Gastroesophageal sphincter (tissue), 3 donors: ENCODE measurements around the gene COX5A.

Experiments used
- EP300 ChIP-seq: sonication (generic); formaldehyde crosslinking; IDR thresholded peaks from one replicate; pipeline ENCODE4 v1.6.1; 2017; ENCODE audit warnings: antibody characterized with exemption, mild to moderate bottlenecking
- POLR2A ChIP-seq, 2 donors: fragments of 450-650 bp; IDR thresholded peaks; one replicate each; pipeline ENCODE4 v1.6.1; 2017; ENCODE audit warnings: antibody characterized with exemption in 2 of 2, mild to moderate bottlenecking in 2 of 2, moderate library complexity in 1 of 2
- POLR2AphosphoS5 ChIP-seq: sonication (generic); formaldehyde crosslinking; IDR thresholded peaks from one replicate; pipeline ENCODE4 v1.6.1; 2017; ENCODE audit warnings: antibody characterized with exemption
- TF ChIP-seq, protein P1 (sequence below), 4 experiments: fragments of 200-600 bp in 2 of 4; fragments of 450-650 bp in 2 of 4; sonication (generic) in 1 of 4; IDR thresholded peaks; one replicate each; pipeline ENCODE4 v1.5.1; 2017 to 2019; ENCODE audit warnings: antibody characterized with exemption in 4 of 4, mild to moderate bottlenecking in 2 of 4, moderate library complexity in 2 of 4

DNA sequence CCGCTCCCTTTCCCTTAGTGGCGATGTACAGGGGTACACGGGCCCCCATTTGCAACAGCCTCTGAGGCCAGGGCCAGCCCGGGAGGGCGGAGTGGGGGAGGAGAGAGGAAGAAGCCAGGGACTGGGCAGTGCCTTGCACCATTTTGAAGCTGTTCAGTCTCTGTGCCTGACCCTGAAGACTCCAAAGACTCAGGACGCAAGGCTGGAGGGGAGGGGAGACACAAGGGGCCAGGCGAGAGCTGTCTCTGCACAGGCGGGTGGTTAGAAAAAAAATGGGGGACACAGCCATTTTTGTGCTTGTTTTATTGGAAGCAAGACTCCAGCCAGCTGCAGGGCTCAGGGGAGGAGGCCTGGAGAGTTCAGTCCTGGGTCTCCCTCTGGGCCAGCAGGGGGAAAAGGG, 17.1 kb upstream of the COX5A start:
- TF ChIP-seq, protein P1, sequence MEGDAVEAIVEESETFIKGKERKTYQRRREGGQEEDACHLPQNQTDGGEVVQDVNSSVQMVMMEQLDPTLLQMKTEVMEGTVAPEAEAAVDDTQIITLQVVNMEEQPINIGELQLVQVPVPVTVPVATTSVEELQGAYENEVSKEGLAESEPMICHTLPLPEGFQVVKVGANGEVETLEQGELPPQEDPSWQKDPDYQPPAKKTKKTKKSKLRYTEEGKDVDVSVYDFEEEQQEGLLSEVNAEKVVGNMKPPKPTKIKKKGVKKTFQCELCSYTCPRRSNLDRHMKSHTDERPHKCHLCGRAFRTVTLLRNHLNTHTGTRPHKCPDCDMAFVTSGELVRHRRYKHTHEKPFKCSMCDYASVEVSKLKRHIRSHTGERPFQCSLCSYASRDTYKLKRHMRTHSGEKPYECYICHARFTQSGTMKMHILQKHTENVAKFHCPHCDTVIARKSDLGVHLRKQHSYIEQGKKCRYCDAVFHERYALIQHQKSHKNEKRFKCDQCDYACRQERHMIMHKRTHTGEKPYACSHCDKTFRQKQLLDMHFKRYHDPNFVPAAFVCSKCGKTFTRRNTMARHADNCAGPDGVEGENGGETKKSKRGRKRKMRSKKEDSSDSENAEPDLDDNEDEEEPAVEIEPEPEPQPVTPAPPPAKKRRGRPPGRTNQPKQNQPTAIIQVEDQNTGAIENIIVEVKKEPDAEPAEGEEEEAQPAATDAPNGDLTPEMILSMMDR (IDR thresholded peaks at IDR 0.05): no peak
- TF ChIP-seq POLR2A (IDR thresholded peaks at IDR 0.05): no peak
- TF ChIP-seq POLR2AphosphoS5: no peak
- TF ChIP-seq EP300: no peak
